Upper lobe of right lung (tissue), 1 donor: ENCODE results near the gene RFX3. TPM values are rescaled to one million over a fixed set of nuclear protein-coding genes. Genes with fewer than 3 reads are reported as not detected.

Source experiments
- ATAC-seq: fragments of 200-7000 bp; cut with Tn5 transposase; one replicate; pipeline ENCODE4 v1.9.1; 2020; ENCODE audit warnings: mild to moderate bottlenecking, moderate library complexity
- DNase-seq: peaks from one replicate; pipeline ENCODE4 v3.0.0-alpha.2; 2020
- H3K27ac ChIP-seq: fragments of 200-600 bp; one replicate; pipeline ENCODE4 v1.8.0; 2022
- H3K27me3 ChIP-seq: fragments of 200-600 bp; one replicate; pipeline ENCODE4 v1.8.0; 2022; ENCODE audit warnings: mild to moderate bottlenecking
- H3K36me3 ChIP-seq: fragments of 200-600 bp; one replicate; pipeline ENCODE4 v1.8.0; 2022
- H3K4me1 ChIP-seq: fragments of 200-600 bp; one replicate; pipeline ENCODE4 v1.8.0; 2022
- H3K4me3 ChIP-seq: fragments of 200-600 bp; one replicate; pipeline ENCODE4 v1.8.0; 2022; ENCODE audit warnings: mild to moderate bottlenecking
- H3K9me3 ChIP-seq: fragments of 200-600 bp; one replicate; pipeline ENCODE4 v1.8.0; 2022
- intact Hi-C: fragments of 100-400 bp; cut with DNase I; formaldehyde crosslinking; loops from one replicate; pipeline ENCODE4 v1.11.0; 2022
- total RNA-seq: library from RNA; stranded (reverse); fragmentation: NEBNext Ultra II Directional; extraction: Animal tissue kit (Norgen Biotek cat#: 25700); gene quantifications from one replicate; pipeline ENCODE4 v1.2.1, GENCODE V29; 2021
- TF ChIP-seq, protein P1 (sequence below): fragments of 200-600 bp; IDR thresholded peaks from one replicate; pipeline ENCODE4 v1.8.0; 2022; ENCODE audit warnings: antibody characterized with exemption
- donor health status: DM: no; HTN: yes; CAD: no; lungs with severe emphysema.

Gene RFX3
- total RNA-seq, 1 donor from 2014 or later, result 13.8 TPM

DNA sequence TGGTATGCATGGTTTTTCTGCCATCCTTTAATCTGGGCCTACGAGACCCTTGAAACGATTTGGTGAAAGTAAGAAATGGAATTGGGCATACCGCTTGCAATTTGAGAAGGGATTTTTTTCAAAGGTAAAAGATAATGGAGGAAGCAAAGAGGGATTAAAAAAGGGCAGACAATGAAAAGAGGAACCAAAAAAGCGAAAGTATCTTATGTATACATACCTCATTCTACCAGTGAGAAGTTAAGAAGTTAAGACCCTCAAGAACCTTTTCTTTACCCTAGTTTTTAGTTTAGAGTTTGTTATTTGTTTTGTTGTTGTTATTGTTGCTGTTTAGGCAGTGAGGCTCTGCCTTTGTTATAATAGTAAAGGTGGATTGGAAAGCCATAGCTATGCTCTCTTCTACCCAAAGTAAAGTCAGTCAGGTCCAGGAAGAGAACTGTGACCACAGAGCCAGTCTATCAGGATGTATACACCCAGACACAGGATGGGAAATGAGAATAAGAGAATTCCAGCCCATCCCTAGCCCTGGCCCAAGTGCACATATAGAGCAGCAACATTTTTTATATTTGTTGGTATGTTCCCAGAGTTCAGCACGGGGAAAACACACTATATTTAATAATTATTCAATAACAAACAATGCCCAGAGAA lies 166.6 kb downstream of the RFX3 start:
- no peaks in the 10 kb centered on the region for H3K36me3 ChIP-seq
- ATAC-seq (no peak), DNase-seq (no peak)
- TF ChIP-seq, protein P1, sequence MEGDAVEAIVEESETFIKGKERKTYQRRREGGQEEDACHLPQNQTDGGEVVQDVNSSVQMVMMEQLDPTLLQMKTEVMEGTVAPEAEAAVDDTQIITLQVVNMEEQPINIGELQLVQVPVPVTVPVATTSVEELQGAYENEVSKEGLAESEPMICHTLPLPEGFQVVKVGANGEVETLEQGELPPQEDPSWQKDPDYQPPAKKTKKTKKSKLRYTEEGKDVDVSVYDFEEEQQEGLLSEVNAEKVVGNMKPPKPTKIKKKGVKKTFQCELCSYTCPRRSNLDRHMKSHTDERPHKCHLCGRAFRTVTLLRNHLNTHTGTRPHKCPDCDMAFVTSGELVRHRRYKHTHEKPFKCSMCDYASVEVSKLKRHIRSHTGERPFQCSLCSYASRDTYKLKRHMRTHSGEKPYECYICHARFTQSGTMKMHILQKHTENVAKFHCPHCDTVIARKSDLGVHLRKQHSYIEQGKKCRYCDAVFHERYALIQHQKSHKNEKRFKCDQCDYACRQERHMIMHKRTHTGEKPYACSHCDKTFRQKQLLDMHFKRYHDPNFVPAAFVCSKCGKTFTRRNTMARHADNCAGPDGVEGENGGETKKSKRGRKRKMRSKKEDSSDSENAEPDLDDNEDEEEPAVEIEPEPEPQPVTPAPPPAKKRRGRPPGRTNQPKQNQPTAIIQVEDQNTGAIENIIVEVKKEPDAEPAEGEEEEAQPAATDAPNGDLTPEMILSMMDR, result no peak
- no peaks in the 10 kb centered on the region for H3K27me3 ChIP-seq
- H3K27ac ChIP-seq, result no peak overlapping the region
- H3K4me3 ChIP-seq, result no peak overlapping the region
- intact Hi-C loops, result no loop called here
- H3K4me1 ChIP-seq, result no peaks in the 10 kb centered on the region
- no peaks in the 10 kb centered on the region for H3K9me3 ChIP-seq

DNA sequence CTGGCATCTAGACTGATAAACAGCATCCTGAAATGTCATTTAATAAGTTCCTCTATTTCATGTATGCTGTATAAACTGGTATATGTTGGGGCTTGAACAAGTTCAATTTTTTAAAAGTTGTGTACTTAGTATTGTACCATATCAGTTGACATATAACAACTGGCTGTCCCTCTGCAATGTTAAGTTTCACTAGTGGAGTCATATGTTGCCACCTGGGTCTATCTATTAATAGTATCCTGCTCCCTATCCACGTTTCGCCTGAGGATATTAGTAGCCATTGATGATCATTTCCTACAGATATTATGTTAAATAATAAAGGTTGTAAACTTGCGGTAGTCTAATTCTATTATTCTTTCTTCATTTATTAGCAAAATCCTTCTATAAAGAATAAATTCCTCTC lies 177.6 kb downstream of the RFX3 start:
- no peak overlapping the region for H3K4me3 ChIP-seq
- intact Hi-C loops, result no loop called here
- ATAC-seq (no peak), DNase-seq (no peak)
- no peaks in the 10 kb centered on the region for H3K36me3 ChIP-seq
- H3K9me3 ChIP-seq, result no peaks in the 10 kb centered on the region
- TF ChIP-seq, protein P1, result no peak
- H3K4me1 ChIP-seq, result no peaks in the 10 kb centered on the region
- no peak overlapping the region for H3K27ac ChIP-seq
- no peaks in the 10 kb centered on the region for H3K27me3 ChIP-seq

DNA sequence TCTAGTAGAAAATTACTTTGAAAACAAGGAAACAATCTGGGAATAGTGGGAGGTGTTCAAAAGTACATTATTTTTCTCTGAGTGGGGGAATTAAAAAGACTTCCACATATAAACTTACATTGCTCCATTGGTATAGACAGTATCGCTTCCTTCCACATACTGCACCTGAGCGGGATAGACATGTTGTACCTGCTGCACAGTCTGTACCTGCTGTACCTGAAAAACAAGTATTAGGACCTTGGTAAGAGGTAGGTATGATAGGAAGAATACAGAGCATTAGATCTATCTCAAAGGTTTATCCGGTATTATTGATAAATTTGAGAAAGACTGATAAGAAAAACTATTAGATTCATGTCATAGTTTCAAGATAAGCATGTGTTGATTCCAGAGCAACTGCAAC lies 179.3 kb downstream of the RFX3 start:
- no peak for DNase-seq
- no peak for ATAC-seq
- Histone ChIP-seq H3K9me3 (no peaks in the 10 kb centered on the region), H3K27me3 (no peaks in the 10 kb centered on the region), H3K27ac (no peak overlapping the region), H3K4me3 (no peak overlapping the region), H3K4me1 (no peaks in the 10 kb centered on the region), H3K36me3 (no peaks in the 10 kb centered on the region)
- intact Hi-C loops, result no loop called here
- TF ChIP-seq, protein P1, result no peak

DNA sequence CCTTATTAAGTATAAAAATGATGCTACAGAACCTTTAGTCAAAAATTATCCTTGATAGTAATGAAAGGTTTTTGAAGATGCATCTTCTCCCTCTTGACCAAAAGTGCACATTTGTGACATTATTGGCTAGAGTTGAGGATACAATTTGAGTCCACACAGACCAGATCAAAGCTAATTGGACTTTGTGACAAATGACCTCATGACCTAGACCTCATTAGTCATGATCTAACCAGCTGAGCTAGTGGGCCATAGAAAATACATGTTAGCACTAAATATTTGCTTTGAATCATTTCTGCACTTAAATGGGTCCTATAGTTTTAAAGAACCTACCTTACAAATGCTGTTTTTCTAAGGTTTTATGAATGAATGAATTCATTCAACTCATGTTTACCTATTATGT lies 182.1 kb downstream of the RFX3 start:
- H3K9me3 ChIP-seq, result no peaks in the 10 kb centered on the region
- intact Hi-C loops, result no loop called here
- no peaks in the 10 kb centered on the region for H3K4me1 ChIP-seq
- H3K4me3 ChIP-seq, result no peak overlapping the region
- TF ChIP-seq, protein P1, result no peak
- H3K36me3 ChIP-seq, result no peaks in the 10 kb centered on the region
- DNase-seq, result no peak
- H3K27me3 ChIP-seq, result no peaks in the 10 kb centered on the region
- no peak overlapping the region for H3K27ac ChIP-seq
- ATAC-seq, result no peak

DNA sequence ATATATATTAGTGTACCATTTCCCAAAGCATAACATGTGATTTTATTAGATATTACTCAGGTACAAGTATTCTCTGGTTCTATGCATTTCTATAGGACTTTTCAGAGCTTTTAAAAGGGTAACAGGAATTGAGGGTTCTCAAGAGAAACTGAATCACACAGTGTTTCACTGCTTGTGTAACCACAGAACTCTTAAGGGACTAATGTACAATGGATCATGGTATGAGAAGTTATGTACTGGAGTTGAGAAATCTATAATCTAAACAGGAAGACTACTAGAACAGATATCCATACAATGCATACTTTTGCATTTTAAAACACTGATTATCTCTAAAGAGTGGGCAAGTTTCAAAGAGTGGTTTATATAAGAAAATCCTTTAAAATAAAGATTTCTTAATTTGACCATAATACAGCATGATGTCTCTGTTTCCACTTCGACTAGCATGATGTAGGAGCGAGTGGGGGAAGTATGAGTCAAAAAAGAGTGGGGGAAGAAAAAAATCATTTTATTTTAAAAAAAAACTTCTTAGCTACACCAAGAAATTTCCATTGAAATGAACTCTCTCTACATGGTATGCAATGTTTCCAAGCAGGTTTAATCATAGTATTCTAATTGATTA lies 183.5 kb downstream of the RFX3 start:
- DNase-seq, result no peak
- H3K27ac ChIP-seq, result no peak overlapping the region
- H3K36me3 ChIP-seq, result no peaks in the 10 kb centered on the region
- intact Hi-C loops, result no loop called here
- ATAC-seq, result no peak
- H3K27me3 ChIP-seq, result no peaks in the 10 kb centered on the region
- H3K9me3 ChIP-seq, result no peaks in the 10 kb centered on the region
- H3K4me3 ChIP-seq, result no peak overlapping the region
- H3K4me1 ChIP-seq, result peaks cover 2% of the 10 kb centered on the region
- TF ChIP-seq, protein P1, result no peak
